ENCODE measurements around the gene OFD1. TPM values are rescaled to one million over a fixed set of nuclear protein-coding genes. Genes with fewer than 3 reads are reported as not detected.

The OFD1 gene
- total RNA-seq, 1 donor from 2014 or later: 7.0 TPM

- intact Hi-C loops (cut with DNase I): no loop called here
- no peak for ATAC-seq (ENCODE audit: poor library complexity)
- no peak for DNase-seq
These were observed 7.1 kb downstream of the OFD1 start for GRCh38 chrX:13741695-13742094.

GRCh38 chrX:13742397-13743176 lies 8.0 kb downstream of the OFD1 start:
- intact Hi-C loops (cut with DNase I): no loop called here
- ATAC-seq (ENCODE audit: poor library complexity): no peak
- no peak for DNase-seq

- intact Hi-C loops (cut with DNase I): no loop called here
- DNase-seq: no peak
- ATAC-seq (ENCODE audit: poor library complexity): peak; percentile 59
These were observed 13.3 kb downstream of the OFD1 start for GRCh38 chrX:13747836-13748235.

- ATAC-seq (ENCODE audit: poor library complexity) (no peak), DNase-seq (no peak)
- intact Hi-C loops (cut with DNase I): no loop called here
These were observed 13.9 kb downstream of the OFD1 start for GRCh38 chrX:13748486-13748885.

GRCh38 chrX:13750204-13750603 lies 15.7 kb downstream of the OFD1 start:
- ATAC-seq (ENCODE audit: poor library complexity) (no peak), DNase-seq (no peak)
- intact Hi-C loops (cut with DNase I): no loop called here

- DNase-seq (no peak), ATAC-seq (ENCODE audit: poor library complexity) (no peak)
- intact Hi-C loops (cut with DNase I): no loop called here
These were observed 16.3 kb downstream of the OFD1 start for GRCh38 chrX:13750812-13751211.

- DNase-seq (no peak), ATAC-seq (ENCODE audit: poor library complexity) (no peak)
- intact Hi-C loops (cut with DNase I): no loop called here
These were observed 17.6 kb downstream of the OFD1 start for GRCh38 chrX:13752141-13752540.

- DNase-seq (no peak), ATAC-seq (ENCODE audit: poor library complexity) (no peak)
- intact Hi-C loops (cut with DNase I): no loop called here
These were observed 18.1 kb downstream of the OFD1 start for GRCh38 chrX:13752646-13753045.

- DNase-seq (no peak), ATAC-seq (ENCODE audit: poor library complexity) (no peak)
- intact Hi-C loops (cut with DNase I): no loop called here
These were observed 20.2 kb downstream of the OFD1 start for GRCh38 chrX:13754765-13755164.

- DNase-seq: no peak
- intact Hi-C loops (cut with DNase I): no loop called here
- ATAC-seq (ENCODE audit: poor library complexity): no peak
These were observed 20.7 kb downstream of the OFD1 start for GRCh38 chrX:13755254-13755653.

- DNase-seq (no peak), ATAC-seq (ENCODE audit: poor library complexity) (no peak)
- intact Hi-C loops (cut with DNase I): no loop called here
These were observed 21.8 kb downstream of the OFD1 start for GRCh38 chrX:13756381-13756780.

- intact Hi-C loops (cut with DNase I): no loop called here
- DNase-seq (no peak), ATAC-seq (ENCODE audit: poor library complexity) (no peak)
These were observed 24.7 kb downstream of the OFD1 start for GRCh38 chrX:13759152-13759718.

GRCh38 chrX:13760426-13760825 lies 25.9 kb downstream of the OFD1 start:
- DNase-seq (no peak), ATAC-seq (ENCODE audit: poor library complexity) (no peak)
- intact Hi-C loops (cut with DNase I): no loop called here

GRCh38 chrX:13761606-13762414 lies 27.3 kb downstream of the OFD1 start:
- ATAC-seq (ENCODE audit: poor library complexity) (no peak), DNase-seq (no peak)
- intact Hi-C loops (cut with DNase I): no loop called here

GRCh38 chrX:13763489-13763888 lies 28.9 kb downstream of the OFD1 start:
- DNase-seq: peak; percentile 49
- ATAC-seq (ENCODE audit: poor library complexity): peak; percentile 65
- intact Hi-C loops (cut with DNase I): no loop called here

GRCh38 chrX:13764281-13764680 lies 29.7 kb downstream of the OFD1 start:
- DNase-seq (peak; percentile 38), ATAC-seq (ENCODE audit: poor library complexity) (peak; percentile 61)
- intact Hi-C loops (cut with DNase I): no loop called here

GRCh38 chrX:13764765-13765164 lies 30.2 kb downstream of the OFD1 start:
- intact Hi-C loops (cut with DNase I): no loop called here
- ATAC-seq (ENCODE audit: poor library complexity) (peak; percentile 43), DNase-seq (peak; percentile 42)

- no peak for DNase-seq
- ATAC-seq (ENCODE audit: poor library complexity): no peak
- intact Hi-C loops (cut with DNase I): no loop called here
These were observed 34.4 kb downstream of the OFD1 start for GRCh38 chrX:13768939-13769338.

- ATAC-seq (ENCODE audit: poor library complexity) (no peak), DNase-seq (no peak)
- intact Hi-C loops (cut with DNase I): no loop called here
These were observed 35.5 kb downstream of the OFD1 start for GRCh38 chrX:13770013-13770535.

GRCh38 chrX:13774696-13775095 lies 40.1 kb downstream of the OFD1 start:
- DNase-seq (no peak), ATAC-seq (ENCODE audit: poor library complexity) (no peak)
- intact Hi-C loops (cut with DNase I): no loop called here

Measured in Right ventricle myocardium superior (tissue), 1 donor.